Stimulated activated effector memory CD8-positive, alpha-beta T cell treated with anti-CD3 and anti-CD28 coated beads, Interleukin-12 subunit alpha, Interleukin-12 subunit beta, amount 100 ng/mL, for 72 hours (primary cell): Measurements from ENCODE around the gene LDLRAD1.
"Not testable (repeated sequence)": the region's sequence is repeated elsewhere in the genome, so short reads cannot be mapped to it uniquely, and the experiment has no call there.

Experiments used
- ATAC-seq: fragments of 150-1000 bp; cut with Tn5 transposase; 2 replicates; pipeline ENCODE4 v1.10.0; 2021
- DNase-seq, 2 donors: peaks; one replicate each; pipeline ENCODE4 v3.0.0; 2021 to 2022; ENCODE audit warnings: low spot score in 2 of 2
- H3K27ac Mint-ChIP-seq: one replicate; pipeline ENCODE4 v1.8.0; 2022; ENCODE audit warnings: mild to moderate bottlenecking, mixed read lengths
- H3K36me3 Mint-ChIP-seq: one replicate; pipeline ENCODE4 v1.8.0; 2022; ENCODE audit warnings: mild to moderate bottlenecking, mixed read lengths
- H3K4me1 Mint-ChIP-seq: one replicate; pipeline ENCODE4 v1.8.0; 2022; ENCODE audit warnings: mixed read lengths
- H3K4me3 Mint-ChIP-seq: one replicate; pipeline ENCODE4 v1.8.0; 2022; ENCODE audit warnings: mild to moderate bottlenecking, mixed read lengths
- H3K9me3 Mint-ChIP-seq: one replicate; pipeline ENCODE4 v1.8.0; 2022; ENCODE audit warnings: mixed read lengths

Gene LDLRAD1, protein sequence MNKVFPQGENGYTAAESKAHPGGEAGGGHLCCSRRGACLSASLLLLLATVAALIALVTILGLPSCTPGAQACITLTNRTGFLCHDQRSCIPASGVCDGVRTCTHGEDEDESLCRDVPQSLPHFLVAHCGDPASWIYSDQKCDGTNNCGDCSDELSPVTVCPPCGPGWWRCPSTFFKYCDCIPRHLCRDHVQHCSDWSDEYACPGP

DNA sequence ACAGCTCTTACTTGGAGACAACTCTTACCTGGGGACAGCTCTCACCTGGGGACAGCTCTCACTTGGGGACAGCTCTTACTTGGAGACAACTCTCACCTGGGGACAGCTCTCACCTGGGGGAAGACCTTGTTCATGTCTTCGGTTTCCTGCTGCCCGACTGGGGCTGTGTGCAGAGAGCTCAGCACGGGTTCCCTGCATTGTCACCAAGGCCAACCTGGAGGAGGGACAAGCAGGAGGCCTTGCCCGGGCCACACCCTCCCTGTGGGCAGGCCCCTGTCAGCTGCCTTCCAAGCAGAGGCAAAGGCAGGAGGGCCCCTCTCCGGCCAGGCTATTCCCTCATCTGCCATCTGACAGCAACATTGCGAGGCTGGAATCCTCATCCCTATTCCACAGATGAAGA is at the start of gene LDLRAD1:
LDLRAD1 (minus strand) TSS at position 208 of the 400 bp plus-strand sequence; CDS start at position 134, 74 bp downstream.
- Mint-ChIP-seq H3K4me3 (no peak within 1 kb of the TSS), H3K27ac (no peak within 1 kb of the TSS), H3K36me3 (no peaks in the 10 kb centered on the region), H3K9me3 (no peaks in the 10 kb centered on the region), H3K4me1 (no peaks in the 10 kb centered on the region)
- ATAC-seq (no peak), DNase-seq (no peak)

DNA sequence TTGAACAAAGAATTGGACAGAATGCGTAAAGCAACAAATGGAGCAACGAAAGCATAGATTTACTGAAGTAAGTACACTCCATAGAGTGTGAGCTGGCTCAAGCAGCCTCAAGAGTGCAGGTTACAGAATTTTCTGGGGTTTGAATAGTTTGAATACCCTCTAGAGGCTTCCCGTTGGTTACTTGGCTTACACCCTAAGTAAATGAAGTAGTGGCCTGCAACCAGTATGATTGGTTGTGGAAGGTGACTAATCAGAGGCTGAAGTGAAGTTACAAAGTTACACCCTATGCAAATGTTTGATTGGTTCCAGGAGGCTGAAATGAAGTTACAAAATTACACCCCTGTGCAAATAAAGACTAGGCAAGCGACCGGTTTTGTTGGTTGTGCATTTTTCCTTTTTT is 46.3 kb upstream of the LDLRAD1 start:
- H3K4me1 Mint-ChIP-seq = no peaks in the 10 kb centered on the region
- H3K27ac Mint-ChIP-seq = no peak overlapping the region
- ATAC-seq = no peak
- H3K4me3 Mint-ChIP-seq = no peak overlapping the region
- DNase-seq = no peak
- H3K36me3 Mint-ChIP-seq = peaks cover 22% of the 10 kb centered on the region
- H3K9me3 Mint-ChIP-seq = no peaks in the 10 kb centered on the region

DNA sequence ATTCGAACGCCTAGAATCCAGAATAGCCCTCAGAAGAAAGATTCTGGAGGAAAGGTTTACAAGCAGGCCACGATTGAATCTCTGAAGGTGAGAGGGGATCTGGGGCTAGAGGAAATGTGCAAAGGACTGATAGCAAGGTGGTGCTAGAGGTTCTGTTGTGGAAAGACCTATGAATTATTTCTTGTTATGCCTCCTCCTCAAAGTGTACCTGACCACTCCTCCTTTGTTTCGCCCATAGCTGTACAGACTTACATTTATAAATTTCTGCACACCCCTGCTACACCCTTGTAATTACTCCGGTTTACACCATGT is 36.4 kb upstream of the LDLRAD1 start:
- peaks cover 25% of the 10 kb centered on the region for H3K4me1 Mint-ChIP-seq
- no peak overlapping the region for H3K4me3 Mint-ChIP-seq
- H3K9me3 Mint-ChIP-seq = no peaks in the 10 kb centered on the region
- peaks cover 32% of the 10 kb centered on the region for H3K36me3 Mint-ChIP-seq
- ATAC-seq (no peak), DNase-seq (no peak)
- H3K27ac Mint-ChIP-seq = no peak overlapping the region

DNA sequence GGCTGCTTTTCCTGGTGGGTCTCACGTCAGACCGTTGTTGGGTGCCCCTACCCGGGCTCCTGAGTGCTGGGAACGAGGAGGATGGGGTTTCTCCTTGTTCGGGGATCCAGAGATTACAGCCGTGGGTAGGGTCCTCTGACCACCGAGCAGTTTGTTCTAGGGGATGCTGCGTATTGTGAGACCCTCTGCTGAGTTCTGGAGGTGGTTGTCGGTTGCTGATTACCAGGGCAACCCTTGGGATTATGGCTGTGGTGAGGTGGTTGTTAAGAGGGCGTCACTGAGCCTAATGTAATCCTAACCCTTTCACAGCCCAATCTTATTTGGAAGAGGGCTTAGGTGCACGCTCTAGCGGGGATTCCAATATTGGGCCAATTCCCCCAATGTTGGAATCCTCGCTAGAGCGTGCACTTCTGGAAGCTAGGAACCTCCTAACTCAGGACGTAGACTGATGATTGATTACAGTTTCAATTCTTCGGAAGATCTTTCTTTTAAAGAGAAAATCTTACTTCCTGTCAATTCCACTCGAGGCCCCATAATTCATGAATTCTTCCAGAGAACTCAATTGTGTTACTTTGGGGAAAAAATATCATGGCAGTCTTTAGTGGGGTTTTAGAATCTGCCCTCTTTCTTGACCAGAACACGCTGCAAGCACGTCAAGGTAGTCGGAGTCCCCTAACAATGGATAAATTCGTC is 35.9 kb upstream of the LDLRAD1 start:
- no peak for ATAC-seq
- Mint-ChIP-seq H3K4me1 (peaks cover 25% of the 10 kb centered on the region), H3K4me3 (no peak overlapping the region), H3K36me3 (peaks cover 27% of the 10 kb centered on the region), H3K9me3 (no peaks in the 10 kb centered on the region), H3K27ac (no peak overlapping the region)
- DNase-seq = no peak

DNA sequence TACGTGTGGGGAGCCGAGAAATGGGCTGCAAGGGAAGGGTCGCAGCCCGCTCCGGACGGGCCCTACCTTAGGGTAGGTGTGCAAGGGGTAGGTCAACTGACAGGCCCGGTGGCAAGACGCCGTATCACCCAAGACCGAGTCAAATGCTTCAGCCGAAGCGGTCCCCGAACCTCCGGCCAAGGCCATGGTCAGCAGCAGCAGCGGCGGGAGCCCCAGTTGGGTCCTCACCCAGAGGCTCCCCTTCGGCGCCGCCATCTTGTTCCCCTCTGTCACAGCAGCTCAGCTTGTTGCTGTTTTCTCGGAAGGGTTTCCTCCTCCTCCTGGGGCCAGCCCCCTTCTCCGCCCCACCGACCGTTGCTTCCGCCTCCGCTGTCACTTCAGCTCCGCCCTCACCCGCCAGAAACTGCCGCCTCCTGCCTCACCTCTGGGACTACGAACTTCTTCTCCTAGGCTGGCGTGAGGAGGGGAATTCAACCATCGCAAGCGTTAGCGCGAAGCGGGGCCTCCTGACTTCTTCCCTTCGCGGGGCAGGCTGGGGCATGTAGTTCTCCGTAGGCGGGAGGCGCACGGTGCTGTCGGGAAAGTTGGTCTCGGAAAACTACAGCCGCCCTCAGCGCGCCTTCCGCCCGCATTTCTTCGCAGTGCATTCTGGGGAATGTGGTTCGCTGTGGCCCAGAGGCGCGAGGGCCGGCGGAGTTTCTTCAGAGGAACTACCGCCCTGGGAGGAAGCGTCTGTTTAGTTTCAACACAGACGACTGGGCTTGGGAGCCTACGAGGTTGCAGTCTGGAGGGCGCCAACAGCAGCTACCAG is 35.2 kb upstream of the LDLRAD1 start, which contains the start of the genes TCEANC2 and TMEM59:
TCEANC2 (plus strand) TSS at position 675 of the 811 bp plus-strand sequence. CDS start 815 bp downstream, outside the sequence.
TMEM59 (minus strand) TSS at position 271 of the 811 bp plus-strand sequence; CDS start at position 255, 16 bp downstream.
- peak; percentile 97 for ATAC-seq
- Mint-ChIP-seq H3K27ac (no peak within 1 kb of the TSS), H3K36me3 (peaks cover 24% of the 10 kb centered on the region), H3K4me3 (no peak within 1 kb of the TSS), H3K9me3 (no peaks in the 10 kb centered on the region), H3K4me1 (peaks cover 22% of the 10 kb centered on the region)
- DNase-seq = peak; percentile 87 to 98

DNA sequence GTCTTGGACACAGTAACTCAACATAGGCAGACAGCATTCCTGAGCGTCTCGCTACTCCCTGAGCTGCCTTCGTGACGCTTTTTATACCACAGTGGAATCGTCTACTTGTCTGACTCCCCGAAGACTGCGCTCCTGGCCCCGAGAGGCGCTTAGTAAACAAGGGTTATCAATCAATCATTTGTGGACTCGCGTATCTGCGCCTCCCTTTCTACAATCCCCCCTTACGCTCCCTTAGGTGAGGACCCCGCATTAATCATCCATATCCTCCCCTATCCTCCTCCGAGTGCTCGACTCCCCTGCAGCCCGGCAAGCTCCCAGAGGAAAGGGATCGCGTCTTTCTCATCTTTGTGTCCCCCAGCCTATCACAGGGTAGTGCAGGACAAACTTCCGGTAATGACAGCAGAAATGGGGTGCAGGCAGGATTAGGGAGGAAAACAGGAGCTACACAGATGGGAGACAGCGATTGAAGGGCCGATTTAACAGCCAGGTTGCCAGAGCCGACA is 34.5 kb upstream of the LDLRAD1 start:
- DNase-seq (no peak), ATAC-seq (peak; percentile 41)
- Mint-ChIP-seq H3K4me3 (no peak overlapping the region), H3K36me3 (peaks cover 19% of the 10 kb centered on the region), H3K27ac (no peak overlapping the region), H3K9me3 (no peaks in the 10 kb centered on the region), H3K4me1 (peaks cover 22% of the 10 kb centered on the region)

DNA sequence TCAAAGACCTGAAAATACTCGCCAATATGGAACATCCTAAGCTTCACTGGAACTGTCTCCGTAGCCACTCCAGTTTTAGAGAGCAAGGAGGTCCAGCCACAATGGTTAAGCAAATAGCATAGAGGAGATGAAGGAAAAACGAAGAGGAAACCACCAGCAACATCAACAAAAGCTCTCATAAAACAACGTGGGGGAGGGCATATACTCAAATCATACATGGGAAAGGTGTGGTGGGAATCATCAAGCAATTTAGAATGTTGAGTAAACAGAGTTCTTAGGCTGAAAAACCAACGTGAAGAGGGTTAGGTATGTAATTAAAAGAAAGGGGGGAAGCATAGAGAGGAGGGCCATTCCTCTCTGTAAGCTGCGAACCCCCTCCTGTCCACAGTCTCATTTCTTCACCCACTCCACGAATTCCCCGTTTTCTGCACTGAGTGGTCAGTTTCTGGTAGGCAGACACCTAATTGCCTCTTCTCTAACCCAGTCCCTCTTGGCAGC is 34.0 kb upstream of the LDLRAD1 start:
- Mint-ChIP-seq H3K27ac (no peak overlapping the region), H3K36me3 (peaks cover 14% of the 10 kb centered on the region), H3K9me3 (no peaks in the 10 kb centered on the region), H3K4me3 (no peak overlapping the region), H3K4me1 (peaks cover 24% of the 10 kb centered on the region)
- no peak for DNase-seq
- ATAC-seq = no peak

DNA sequence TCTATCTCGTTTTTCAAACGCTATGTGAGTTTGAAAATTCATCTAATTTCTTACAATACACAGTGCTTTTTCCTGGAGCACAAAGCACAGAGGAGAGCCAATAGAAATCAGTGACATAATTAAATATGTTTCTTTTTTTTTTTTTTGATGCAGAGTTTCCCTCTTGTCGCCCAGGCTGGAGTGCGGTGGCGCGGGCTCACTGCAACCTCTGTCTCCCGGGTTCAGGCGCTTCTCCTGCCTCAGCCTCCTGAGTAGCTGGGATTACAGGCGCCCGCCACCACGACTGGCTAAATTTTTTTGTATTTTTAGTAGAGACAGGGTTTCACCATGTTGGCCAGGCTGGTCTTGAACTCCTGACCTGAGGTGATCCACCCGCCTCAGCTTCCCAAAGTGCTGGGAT is 32.4 kb upstream of the LDLRAD1 start:
- not testable (repeated sequence) for DNase-seq, H3K9me3 Mint-ChIP-seq, H3K27ac Mint-ChIP-seq, H3K4me3 Mint-ChIP-seq, ATAC-seq
- Mint-ChIP-seq H3K4me1 (peaks cover 15% of the 10 kb centered on the region), H3K36me3 (peaks cover 12% of the 10 kb centered on the region)

DNA sequence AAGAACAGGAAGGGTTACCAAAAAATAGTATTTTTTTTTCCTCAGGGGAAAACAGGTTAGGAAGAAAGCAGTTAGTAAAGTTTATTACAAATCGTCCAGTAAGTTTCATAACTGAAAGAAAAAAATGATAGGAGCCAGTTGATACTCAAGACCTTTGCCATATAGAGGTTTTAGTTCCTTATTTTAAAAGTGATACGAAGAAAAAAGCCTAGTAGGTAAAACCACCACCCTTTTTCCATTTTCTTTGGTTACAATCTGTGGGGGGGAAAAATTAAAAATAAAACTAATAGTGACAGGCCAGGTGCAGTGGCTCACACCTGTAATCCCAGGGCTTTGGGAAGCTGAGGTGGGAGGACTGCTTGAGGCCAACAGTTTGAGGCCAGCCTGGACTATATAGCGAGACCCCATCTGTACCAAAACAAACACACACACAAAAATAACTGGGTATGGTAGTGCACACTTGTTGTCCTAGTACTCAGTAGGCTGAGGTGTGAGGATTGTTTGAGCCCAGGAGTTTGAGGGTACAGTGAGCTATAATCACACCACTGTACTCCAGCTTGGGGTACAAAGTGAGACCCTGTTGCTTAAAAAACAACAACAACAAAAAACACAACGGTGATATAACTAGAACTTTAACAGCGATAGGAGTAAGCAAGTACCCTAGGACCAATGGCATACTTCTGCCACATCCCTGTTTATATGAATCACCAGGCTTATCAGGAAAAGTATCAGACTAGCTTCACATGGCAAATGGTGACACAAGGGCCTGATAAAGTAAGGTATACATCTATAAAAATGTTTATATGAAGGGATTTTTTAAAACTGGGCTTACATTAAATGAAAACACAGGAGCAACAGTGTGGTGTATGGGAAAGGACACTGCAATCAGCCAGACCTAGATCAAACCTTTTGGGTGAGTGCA is 29.7 kb upstream of the LDLRAD1 start:
- peak overlapping the region; percentile 48 for H3K27ac Mint-ChIP-seq
- no peak for ATAC-seq

DNA sequence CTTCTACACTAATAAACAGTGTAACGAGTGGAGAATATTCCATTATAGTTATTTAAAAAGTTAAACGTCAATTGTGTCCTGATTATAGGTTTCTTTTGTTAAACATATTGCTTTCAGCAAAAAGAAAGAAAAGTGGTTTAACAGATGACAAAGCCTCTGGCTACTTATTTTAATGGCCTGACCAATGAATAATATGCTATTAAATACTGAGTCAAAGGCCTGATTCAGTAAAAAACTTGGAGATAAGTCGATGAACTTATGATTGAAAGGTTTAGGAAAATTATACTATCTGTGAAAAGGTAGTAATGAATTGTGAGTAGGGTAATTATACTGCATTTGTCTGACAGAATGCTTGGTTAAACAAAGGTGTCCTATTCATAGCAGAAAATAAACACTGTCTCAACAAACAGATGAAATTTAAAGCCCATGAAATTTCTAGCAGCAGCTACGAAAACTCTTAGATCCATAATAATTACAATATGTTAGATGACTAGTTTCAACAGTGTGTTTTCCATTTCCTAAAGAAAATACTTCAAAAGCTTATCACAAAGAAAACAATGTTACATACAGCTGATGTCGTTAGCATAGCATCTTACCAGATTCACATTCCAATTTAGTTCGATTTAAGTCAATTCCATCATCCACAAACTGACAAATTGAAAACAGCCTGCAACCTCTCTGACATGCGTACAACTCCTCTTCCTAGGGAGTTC is 28.8 kb upstream of the LDLRAD1 start:
- Mint-ChIP-seq H3K27ac (peak overlapping the region; percentile 48), H3K4me1 (peaks cover 16% of the 10 kb centered on the region), H3K36me3 (peaks cover 48% of the 10 kb centered on the region)

More for the DNA sequence above, 29.7 kb upstream of the LDLRAD1 start:
- Mint-ChIP-seq H3K4me3 (no peak overlapping the region), H3K36me3 (peaks cover 40% of the 10 kb centered on the region), H3K9me3 (no peaks in the 10 kb centered on the region), H3K4me1 (peaks cover 16% of the 10 kb centered on the region)
- DNase-seq = no peak

DNA sequence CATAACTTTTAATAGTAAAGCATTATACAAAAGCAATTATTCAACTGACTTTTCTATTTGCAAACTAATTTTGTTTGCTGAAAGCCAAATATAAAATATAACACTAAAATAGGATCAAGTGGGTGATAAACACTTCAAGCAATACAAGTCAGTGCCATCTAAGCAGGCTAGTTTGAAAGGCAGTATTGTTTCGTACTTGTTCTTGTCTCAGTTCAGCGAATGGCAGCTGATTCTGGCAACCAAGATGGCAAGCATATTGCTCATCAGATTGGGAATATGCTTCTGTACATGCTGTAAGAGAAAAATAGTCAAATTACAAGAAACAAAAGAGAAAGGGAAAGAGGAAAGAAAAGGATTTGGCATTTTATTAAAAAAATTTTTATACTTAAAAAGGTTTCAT is 27.5 kb upstream of the LDLRAD1 start:
- no peak overlapping the region for H3K4me3 Mint-ChIP-seq
- H3K27ac Mint-ChIP-seq = no peak overlapping the region
- no peaks in the 10 kb centered on the region for H3K9me3 Mint-ChIP-seq
- peaks cover 16% of the 10 kb centered on the region for H3K4me1 Mint-ChIP-seq
- peaks cover 54% of the 10 kb centered on the region for H3K36me3 Mint-ChIP-seq
- no peak for DNase-seq
- ATAC-seq = no peak

More for the DNA sequence above, 28.8 kb upstream of the LDLRAD1 start:
- Mint-ChIP-seq H3K4me3 (no peak overlapping the region), H3K9me3 (no peaks in the 10 kb centered on the region)
- DNase-seq (no peak), ATAC-seq (no peak)

DNA sequence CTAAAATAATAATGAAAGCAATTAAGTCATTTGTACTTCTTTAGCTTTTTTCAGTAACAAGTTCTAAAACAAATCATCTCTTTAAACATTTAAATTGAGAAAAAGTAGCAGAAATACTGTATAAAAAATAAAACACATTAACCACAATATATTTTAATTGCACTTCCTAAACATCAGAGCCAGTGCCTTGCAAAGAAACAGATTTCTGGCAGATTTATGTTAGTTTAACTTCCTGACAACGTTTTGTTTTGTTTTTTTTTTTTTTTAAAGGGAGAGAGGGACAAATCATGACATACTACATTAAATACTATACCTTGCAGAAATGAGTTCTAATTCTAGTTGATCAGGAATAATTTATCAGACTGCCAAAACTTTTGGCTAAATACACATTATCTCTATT is 23.8 kb upstream of the LDLRAD1 start:
- Mint-ChIP-seq H3K36me3 (peaks cover 86% of the 10 kb centered on the region), H3K4me1 (peaks cover 5% of the 10 kb centered on the region), H3K4me3 (no peak overlapping the region), H3K9me3 (no peaks in the 10 kb centered on the region), H3K27ac (no peak overlapping the region)
- DNase-seq (no peak), ATAC-seq (no peak)

DNA sequence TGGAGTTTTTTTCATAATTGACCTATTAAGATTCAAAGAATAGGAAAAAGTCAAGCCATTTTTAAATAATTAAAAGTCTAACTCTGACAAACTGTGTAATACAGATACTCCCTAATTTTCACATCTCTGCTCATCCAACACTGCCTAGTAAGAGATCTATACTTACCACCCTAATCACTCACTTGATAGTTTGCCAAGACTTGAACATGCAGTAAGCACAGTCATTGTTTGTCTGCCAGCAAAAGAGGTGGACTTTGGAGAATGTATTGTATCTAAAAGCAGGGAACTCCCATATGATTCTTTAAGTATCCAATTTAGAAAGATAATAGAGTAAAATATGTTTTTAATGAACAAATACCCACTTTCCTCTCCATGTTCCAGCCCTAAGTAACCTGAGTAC is 19.5 kb upstream of the LDLRAD1 start:
- Mint-ChIP-seq H3K36me3 (peaks cover 100% of the 10 kb centered on the region), H3K27ac (peak overlapping the region; percentile 0), H3K9me3 (no peaks in the 10 kb centered on the region), H3K4me3 (no peak overlapping the region), H3K4me1 (no peaks in the 10 kb centered on the region)
- no peak for DNase-seq
- ATAC-seq = no peak
